CD4-positive, alpha-beta T cell (primary cell): ENCODE data around the gene SLC2A9. TPM values are rescaled to one million over a fixed set of nuclear protein-coding genes. Genes with fewer than 3 reads are reported as not detected.

Source experiments
- ATAC-seq: fragments of 200-7000 bp; cut with Tn5 transposase; one replicate; pipeline ENCODE4 v1.10.0; 2022; ENCODE audit warnings: mild to moderate bottlenecking; ENCODE audit not compliant: poor library complexity
- CTCF ChIA-PET: fragments of 350-600 bp; sonication (Branson Sonifier 250); formaldehyde crosslinking; loops from one replicate; lab custom pipeline; 2021; ENCODE audit warnings: antibody characterized with exemption, inconsistent platforms; lab: Charles Lee
- POLR2A ChIA-PET: fragments of 350-600 bp; sonication (Branson Sonifier 250); formaldehyde crosslinking; loops from one replicate; lab custom pipeline; 2021; ENCODE audit warnings: antibody characterized with exemption, inconsistent platforms; lab: Charles Lee
- DNase-seq, 14 experiments: peaks; one replicate each; pipeline ENCODE4 v3.0.0-alpha.2; 2013 to 2020; ENCODE audit warnings: mixed read lengths in 2 of 14
- H3K27ac ChIP-seq, 2 donors: one replicate each; pipeline versions ENCODE4 v1.5.1 to v1.7.0; 2013; ENCODE audit warnings: low read length in 2 of 2, low read depth in 1 of 2, mild to moderate bottlenecking in 1 of 2
- H3K27me3 ChIP-seq, 2 experiments: 1 replicate in 1 of 2; 2 replicates in 1 of 2; pipeline versions ENCODE4 v1.6.1 to v1.7.0; 2013; ENCODE audit warnings: low read length in 2 of 2, control low read depth in 1 of 2, mild to moderate bottlenecking in 1 of 2, moderate library complexity in 1 of 2; ENCODE audit not compliant: insufficient read depth in 2 of 2, control insufficient read depth in 1 of 2
- H3K36me3 ChIP-seq: one replicate; pipeline ENCODE4 v1.6.1; 2013; ENCODE audit warnings: low read length, control low read depth; ENCODE audit not compliant: insufficient read depth
- H3K4me1 ChIP-seq: one replicate; pipeline ENCODE4 v1.6.1; 2013; ENCODE audit warnings: low read length, control low read depth; ENCODE audit not compliant: insufficient read depth
- H3K4me3 ChIP-seq: one replicate; pipeline ENCODE4 v1.5.1; 2013; ENCODE audit warnings: mild to moderate bottlenecking, low read length, moderate library complexity
- H3K9me3 ChIP-seq, 2 experiments: 1 replicate in 1 of 2; 2 replicates in 1 of 2; pipeline versions ENCODE4 v1.6.1 to v1.7.0; 2013; ENCODE audit warnings: low read length in 2 of 2, mild to moderate bottlenecking in 2 of 2, control low read depth in 1 of 2, moderate library complexity in 1 of 2; ENCODE audit not compliant: control insufficient read depth in 1 of 2, insufficient read depth in 1 of 2
- H3K27ac Mint-ChIP-seq: one replicate; pipeline ENCODE4 v1.8.0; 2020; ENCODE audit warnings: mixed read lengths
- H3K27me3 Mint-ChIP-seq: one replicate; pipeline ENCODE4 v1.8.0; 2021; ENCODE audit warnings: mixed read lengths
- H3K36me3 Mint-ChIP-seq: one replicate; pipeline ENCODE4 v1.8.0; 2021; ENCODE audit warnings: low read depth, mixed read lengths
- H3K4me1 Mint-ChIP-seq: one replicate; pipeline ENCODE4 v1.8.0; 2021; ENCODE audit warnings: low read depth, mixed read lengths
- H3K4me3 Mint-ChIP-seq: one replicate; pipeline ENCODE4 v1.8.0; 2020; ENCODE audit warnings: mild to moderate bottlenecking, mixed read lengths
- H3K9me3 Mint-ChIP-seq: one replicate; pipeline ENCODE4 v1.8.0; 2020; ENCODE audit warnings: mixed read lengths
- CTCF ChIP-seq: fragments of 200-600 bp; IDR thresholded peaks from one replicate; pipeline ENCODE4 v1.8.0; 2022; ENCODE audit warnings: antibody characterized with exemption, mild to moderate bottlenecking
- intact Hi-C, 2 experiments: fragments of 100-400 bp; cut with DNase I in 1 of 2; cut with micrococcal nuclease in 1 of 2; formaldehyde crosslinking; loops; one replicate each; pipeline versions ENCODE4 v1.15.1 to v1.9.0; 2023 to 2025; cut with DNase I, micrococcal nuclease
- total RNA-seq, 174 experiments: library from RNA in 2 of 174; stranded (reverse) in 2 of 174; gene quantifications; one replicate each; pipeline ENCODE4 v1.2.3 and lab custom pipeline; 2021 to 2026

The SLC2A9 gene
- total RNA-seq, 2 experiments from 2014 or later, result 2.2 to 3.6 TPM

- DNase-seq (no peak), ATAC-seq (no peak)
- POLR2A ChIA-PET, result no interaction called here
- CTCF ChIA-PET, result no interaction called here
- Mint-ChIP-seq H3K27ac (no peak overlapping the region), H3K36me3 (peaks cover 6% of the 10 kb centered on the region), H3K9me3 (peaks cover 3% of the 10 kb centered on the region), H3K27me3 (no peaks in the 10 kb centered on the region), H3K4me1 (no peaks in the 10 kb centered on the region), H3K4me3 (no peak overlapping the region)
- peaks cover 0 to 3% of the 10 kb centered on the region in 2 experiments for H3K9me3 ChIP-seq
- no peak overlapping the region for H3K4me3 ChIP-seq
- H3K36me3 ChIP-seq, result no peaks in the 10 kb centered on the region
- no peak for TF ChIP-seq CTCF
- H3K27ac ChIP-seq, result no peak overlapping the region
- H3K27me3 ChIP-seq, result no peaks in the 10 kb centered on the region
- intact Hi-C loops, result no loop called here
- H3K4me1 ChIP-seq, result no peaks in the 10 kb centered on the region
Observed at GRCh38 chr4:9971711-9972110, 49.6 kb downstream of the SLC2A9 start.

- intact Hi-C loops, result no loop called here
- POLR2A ChIA-PET, result interaction anchor here (0.5 kb wide), 1 partner anchor 825 kb away, joined by 3 read pairs; no protein-coding TSS in a partner anchor
- H3K36me3 ChIP-seq, result no peaks in the 10 kb centered on the region
- no peak for DNase-seq
- H3K4me3 ChIP-seq, result no peak overlapping the region
- Mint-ChIP-seq H3K9me3 (peaks cover 3% of the 10 kb centered on the region), H3K36me3 (peaks cover 6% of the 10 kb centered on the region), H3K27ac (no peak overlapping the region), H3K27me3 (no peaks in the 10 kb centered on the region), H3K4me1 (no peaks in the 10 kb centered on the region), H3K4me3 (no peak overlapping the region)
- no peaks in the 10 kb centered on the region for H3K4me1 ChIP-seq
- peaks cover 0 to 3% of the 10 kb centered on the region in 2 experiments for H3K9me3 ChIP-seq
- no peak for ATAC-seq
- H3K27ac ChIP-seq, result no peak overlapping the region
- CTCF ChIA-PET, result interaction anchor here (1.0 kb wide), 1 partner anchor 9 kb away, joined by 3 read pairs; no protein-coding TSS in a partner anchor
- no peak for TF ChIP-seq CTCF
- H3K27me3 ChIP-seq, result no peaks in the 10 kb centered on the region
Observed at GRCh38 chr4:9970399-9971011, 50.8 kb downstream of the SLC2A9 start.

- ATAC-seq (no peak), DNase-seq (no peak)
- ChIA-PET CTCF (no interaction called here), POLR2A (interaction anchor here (0.5 kb wide), 1 partner anchor 826 kb away, joined by 3 read pairs; no protein-coding TSS in a partner anchor)
- Mint-ChIP-seq H3K9me3 (peaks cover 3% of the 10 kb centered on the region), H3K4me1 (no peaks in the 10 kb centered on the region), H3K4me3 (no peak overlapping the region), H3K27ac (no peak overlapping the region), H3K27me3 (no peaks in the 10 kb centered on the region), H3K36me3 (peaks cover 6% of the 10 kb centered on the region)
- H3K27ac ChIP-seq, result no peak overlapping the region
- no peak for TF ChIP-seq CTCF
- H3K36me3 ChIP-seq, result no peaks in the 10 kb centered on the region
- intact Hi-C loops, result no loop called here
- no peak overlapping the region for H3K4me3 ChIP-seq
- no peaks in the 10 kb centered on the region for H3K27me3 ChIP-seq
- H3K4me1 ChIP-seq, result no peaks in the 10 kb centered on the region
- peaks cover 0 to 3% of the 10 kb centered on the region in 2 experiments for H3K9me3 ChIP-seq
Observed at GRCh38 chr4:9969526-9970398, 51.5 kb downstream of the SLC2A9 start.
